Neural cell (in vitro differentiated cells): ENCODE measurements around the gene STX12.

Experiments
- CTCF ChIP-seq: fragments of 450-650 bp; IDR thresholded peaks from 2 replicates; pipeline ENCODE4 v1.5.1; 2014; ENCODE audit warnings: antibody characterized with exemption, mild to moderate bottlenecking, moderate library complexity; ENCODE audit not compliant: poor library complexity, severe bottlenecking
- EZH2 ChIP-seq: fragments of 200-600, 300-800 bp; shearing (Covaris generic), sonication (generic); IDR thresholded peaks from 2 replicates; pipeline ENCODE4 v1.6.1; 2014; ENCODE audit warnings: antibody characterized with exemption, low read length, borderline replicate concordance, mild to moderate bottlenecking; ENCODE audit not compliant: insufficient read depth, poor library complexity, severe bottlenecking
- POLR2AphosphoS5 ChIP-seq: IDR thresholded peaks from 2 replicates; pipeline ENCODE4 v1.6.1; 2012
- RAD21 ChIP-seq: fragments of 450-650 bp; conservative IDR thresholded peaks from 2 replicates; pipeline ENCODE4 v1.6.1; 2014; ENCODE audit warnings: antibody characterized with exemption, mild to moderate bottlenecking, moderate library complexity
- REST ChIP-seq: IDR thresholded peaks from 2 replicates; pipeline ENCODE4 v1.6.1; 2012; ENCODE audit warnings: borderline replicate concordance
- SMC3 ChIP-seq: fragments of 450-650 bp; conservative IDR thresholded peaks from 2 replicates; pipeline ENCODE4 v1.6.1; 2014; ENCODE audit warnings: antibody characterized with exemption, mild to moderate bottlenecking, moderate library complexity; ENCODE audit not compliant: poor library complexity
- TAF1 ChIP-seq: IDR thresholded peaks from 2 replicates; pipeline ENCODE4 v1.6.1; 2012; ENCODE audit warnings: low read depth

DNA sequence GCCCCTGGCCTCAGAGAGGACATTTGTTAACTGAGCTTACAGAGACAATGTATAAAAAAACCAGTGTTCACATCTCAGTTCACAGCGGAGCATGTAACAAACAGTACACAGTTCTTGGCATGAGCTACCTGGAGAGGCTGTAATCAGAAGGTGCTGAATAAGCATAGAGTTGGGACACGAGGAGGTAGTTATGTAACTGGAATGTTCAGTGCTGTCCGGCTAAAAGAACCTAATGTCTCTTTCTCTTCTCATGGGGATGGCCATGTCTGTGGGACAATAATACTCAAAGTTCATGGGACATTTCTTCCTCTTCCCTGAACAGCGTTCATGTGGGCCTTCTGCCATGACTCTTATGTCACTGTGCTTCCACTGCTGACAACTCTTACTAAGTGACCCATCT, 17.2 kb upstream of the STX12 start:
- TF ChIP-seq POLR2AphosphoS5 (no peak), CTCF (no peak), REST (no peak), SMC3 (no peak), RAD21 (no peak), EZH2 (no peak), TAF1 (no peak)
